Posterior vena cava (tissue), 2 donors: ENCODE results near the gene ME2. TPM values are rescaled to one million over a fixed set of nuclear protein-coding genes. Genes with fewer than 3 reads are reported as not detected.
"Not testable (repeated sequence)": the region's sequence is repeated elsewhere in the genome, so short reads cannot be mapped to it uniquely, and the experiment has no call there.

Source experiments
- DNase-seq: peaks from one replicate; pipeline ENCODE4 v3.0.0-alpha.2; 2020; ENCODE audit warnings: low spot score
- intact Hi-C, 2 donors: fragments of 100-400 bp; cut with DNase I; formaldehyde crosslinking; loops; one replicate each; pipeline versions ENCODE4 v1.14.1 to v1.14.2; 2022 to 2023
- total RNA-seq, 2 donors: library from RNA; stranded (reverse); fragmentation: NEBNext Ultra II Directional; extraction: Animal tissue kit (Norgen Biotek cat#: 25700); gene quantifications; one replicate each; pipeline ENCODE4 v1.2.1, GENCODE V29; 2021
- donor health status: DM: yes; HTN: yes; CAD: no.
- donor health status: DM: yes; HTN: yes; CAD: no.

The ME2 gene
- total RNA-seq, 2 donors from 2014 or later, result 39.9 to 49.6 TPM

DNA sequence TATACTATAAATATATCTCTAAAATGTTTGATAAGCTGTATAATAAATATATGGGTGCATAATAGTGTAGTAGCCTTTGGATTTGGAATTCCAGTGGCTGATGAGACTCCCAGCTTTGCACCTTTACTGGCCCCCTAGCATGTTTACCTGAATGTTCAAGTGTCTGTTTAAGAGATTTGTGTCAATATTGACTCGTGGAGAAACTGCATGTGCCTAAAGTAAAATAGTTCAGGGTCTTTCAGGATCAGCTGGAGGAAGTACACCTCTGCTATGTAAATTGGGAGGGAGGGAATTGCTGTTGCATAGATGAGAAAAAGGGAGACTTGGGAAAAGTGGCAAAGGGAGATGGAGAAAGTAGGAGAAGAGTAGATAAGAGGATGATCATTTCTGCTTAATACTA, 23.9 kb downstream of the ME2 start:
- no peak for DNase-seq
- intact Hi-C loops, result no loop called here

DNA sequence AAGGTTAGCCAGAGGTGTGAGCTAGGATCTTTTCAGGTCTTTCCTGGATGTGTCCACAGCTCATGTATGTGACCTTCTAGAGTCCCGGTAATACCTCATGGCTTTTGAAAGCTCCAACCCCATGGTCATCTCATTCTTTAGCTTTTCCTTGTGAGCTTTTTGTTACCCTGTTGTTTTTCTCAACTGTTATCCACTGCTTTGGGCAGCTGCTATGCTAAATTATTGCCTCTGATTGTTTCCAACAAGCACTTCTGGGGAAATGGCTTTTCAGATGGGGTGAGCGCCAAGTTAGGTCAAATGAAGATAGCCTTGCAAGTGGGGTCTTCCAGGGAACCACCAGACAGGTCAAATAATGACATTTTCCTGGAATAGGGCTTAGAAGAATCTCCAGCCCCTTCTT, 27.9 kb downstream of the ME2 start:
- DNase-seq, result no peak
- intact Hi-C loops, result no loop called here

- DNase-seq, result no peak
- intact Hi-C loops, result no loop called here
These were observed 30.3 kb downstream of the ME2 start for GRCh38 chr18:50909261-50909660.

DNA sequence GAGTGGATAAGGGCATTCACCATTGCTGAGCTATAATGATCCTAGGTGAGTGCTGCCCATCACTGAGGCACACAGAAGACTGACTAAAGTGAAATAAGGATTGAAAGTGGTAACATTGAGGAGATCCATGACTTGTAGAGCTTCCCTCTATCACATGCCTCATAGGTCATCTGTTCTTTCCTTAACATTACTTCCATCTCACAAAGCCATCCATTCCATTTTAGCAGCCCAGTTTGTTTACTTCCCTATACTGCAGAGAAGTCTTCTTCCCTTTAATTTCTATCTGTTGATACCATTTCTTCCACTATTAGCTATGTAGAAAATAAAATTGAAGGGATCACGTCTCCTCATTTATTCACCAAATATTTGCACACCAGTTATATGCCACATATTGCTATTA, 32.1 kb downstream of the ME2 start:
- intact Hi-C loops, result no loop called here
- no peak for DNase-seq

GRCh38 chr18:50917021-50917420, 38.1 kb downstream of the ME2 start:
- DNase-seq, result no peak
- intact Hi-C loops, result no loop called here

DNA sequence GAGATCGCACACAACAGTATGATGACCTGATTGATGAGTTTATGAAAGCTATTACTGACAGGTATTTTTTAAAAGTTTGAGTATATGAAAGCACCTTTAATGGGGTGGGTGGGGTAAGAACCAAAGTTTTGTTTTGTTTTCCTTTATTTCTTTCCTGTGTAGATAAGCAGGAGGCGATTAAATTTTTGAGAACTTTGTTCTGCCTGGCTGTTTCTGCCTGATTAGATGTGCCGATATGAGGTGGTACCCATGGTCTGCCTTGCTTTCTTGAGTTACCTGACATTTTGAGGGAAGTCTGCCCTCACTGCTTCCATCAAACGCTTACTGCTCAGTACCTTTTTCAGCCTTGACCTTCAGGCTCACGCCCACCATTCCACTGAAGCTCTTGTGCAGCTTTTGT, 39.2 kb downstream of the ME2 start:
- no peak for DNase-seq
- intact Hi-C loops, result no loop called here

DNA sequence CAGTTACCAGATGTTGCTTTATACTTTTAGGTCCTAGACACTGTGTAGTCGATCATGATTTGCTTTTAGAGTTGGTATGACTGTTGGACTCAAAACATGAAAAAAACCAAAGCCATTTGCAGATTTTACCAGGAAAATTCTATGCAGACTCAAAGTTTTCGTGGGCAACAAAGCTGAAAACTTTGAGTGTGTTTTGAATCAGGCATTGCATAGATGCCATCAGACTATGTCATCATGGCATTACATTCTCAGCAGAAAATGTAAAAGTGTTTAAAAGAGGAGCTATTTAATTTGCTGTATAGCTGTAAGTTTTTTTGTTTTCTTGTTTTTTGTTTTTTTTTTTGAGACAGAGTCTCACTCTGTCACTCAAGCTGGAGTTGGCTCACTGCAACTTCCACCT, 45.5 kb downstream of the ME2 start:
- intact Hi-C loops, result no loop called here
- DNase-seq, result no peak

DNA sequence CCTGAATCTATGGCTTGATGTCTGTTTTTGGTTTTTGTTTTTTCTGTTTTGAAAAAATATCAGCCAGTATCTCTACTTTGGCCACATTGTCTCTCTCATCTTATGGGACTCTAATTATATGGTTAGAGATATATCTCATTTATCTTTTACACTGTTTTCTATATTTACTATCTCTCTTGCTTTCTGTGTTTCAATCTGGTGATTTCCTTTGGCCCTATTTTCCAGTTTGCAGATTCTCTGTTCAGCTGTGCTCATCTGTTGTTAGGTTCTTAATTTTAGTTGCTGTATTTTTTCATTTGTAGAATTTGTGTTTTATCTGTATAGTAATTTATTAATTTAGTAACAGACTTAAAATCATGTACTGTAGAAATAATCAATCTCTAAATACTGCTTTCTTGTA, 47.6 kb downstream of the ME2 start:
- intact Hi-C loops, result no loop called here
- no peak for DNase-seq

DNA sequence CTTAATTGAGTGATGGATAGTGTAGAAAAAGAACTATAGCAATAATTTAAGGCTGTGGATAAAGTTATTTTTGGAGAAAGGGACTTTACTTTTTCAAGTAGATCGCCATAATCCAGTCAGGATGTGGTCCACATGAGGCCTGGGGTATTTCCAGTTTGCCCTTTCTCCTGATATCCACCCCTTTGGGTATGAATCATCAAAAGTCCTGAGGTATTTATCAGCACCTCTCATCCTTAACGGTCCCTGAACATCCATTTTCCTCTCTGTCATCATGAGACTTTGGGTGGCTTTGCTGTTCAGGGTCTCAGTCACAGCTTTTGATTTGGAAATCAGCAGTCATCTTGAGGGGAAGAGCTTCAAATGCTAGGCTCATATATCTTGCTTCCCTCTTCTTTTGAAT, 49.6 kb downstream of the ME2 start:
- intact Hi-C loops, result no loop called here
- no peak for DNase-seq

DNA sequence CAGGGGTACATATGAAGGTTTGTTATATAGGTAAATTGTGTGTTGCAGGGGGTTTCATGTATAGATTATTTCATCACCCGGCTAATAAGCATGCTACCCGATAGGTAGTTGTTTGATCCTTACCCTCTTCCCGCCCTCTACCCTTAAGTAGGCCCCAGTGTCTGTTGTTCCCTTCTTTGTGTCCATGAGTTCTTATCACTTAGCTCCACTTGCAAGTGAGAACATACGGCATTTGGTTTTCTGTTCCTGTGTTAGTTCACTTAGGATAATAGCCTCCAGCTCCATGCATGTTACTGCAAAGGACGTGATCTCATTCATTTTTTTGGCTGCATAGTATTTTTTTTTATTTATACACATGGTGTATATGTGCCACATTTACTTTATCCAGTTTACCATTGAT, 54.8 kb downstream of the ME2 start:
- DNase-seq, result no peak
- intact Hi-C loops, result no loop called here

GRCh38 chr18:50934545-50935211, 55.8 kb downstream of the ME2 start:
- intact Hi-C loops, result no loop called here
- DNase-seq, result no peak

DNA sequence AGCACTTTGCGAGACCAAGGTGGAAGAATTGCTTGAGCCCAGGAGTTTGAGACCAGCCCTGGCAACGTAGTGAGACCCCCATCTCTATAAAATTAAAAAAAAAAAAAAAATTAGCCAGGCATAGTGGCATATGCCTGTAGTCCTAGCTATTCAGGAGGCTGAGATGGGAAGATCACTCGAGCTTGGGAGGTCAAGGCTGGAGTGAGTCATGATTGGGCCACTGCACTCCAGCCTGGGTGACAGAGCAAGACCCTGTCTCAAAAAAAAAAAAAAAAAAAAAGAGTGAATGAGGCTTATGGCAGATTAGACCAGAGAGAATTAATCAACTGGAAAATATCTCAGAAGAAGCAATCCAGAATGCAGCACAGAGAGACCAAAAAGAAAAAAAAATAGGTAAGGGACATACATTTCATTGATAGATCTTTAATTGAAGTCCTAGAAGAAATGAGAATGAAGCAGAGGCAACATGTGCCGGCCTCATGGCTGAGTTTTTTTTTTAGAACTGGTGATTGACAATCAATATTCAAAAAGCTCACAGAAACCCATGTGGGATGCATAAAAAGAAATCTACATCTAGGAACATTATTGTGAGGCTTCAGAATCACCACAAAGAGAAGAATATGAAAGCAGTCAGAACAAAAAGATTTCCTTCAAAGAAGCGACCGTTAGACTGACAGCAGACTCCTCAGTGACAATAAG, 56.7 kb downstream of the ME2 start:
- DNase-seq, result no peak
- intact Hi-C loops, result no loop called here

DNA sequence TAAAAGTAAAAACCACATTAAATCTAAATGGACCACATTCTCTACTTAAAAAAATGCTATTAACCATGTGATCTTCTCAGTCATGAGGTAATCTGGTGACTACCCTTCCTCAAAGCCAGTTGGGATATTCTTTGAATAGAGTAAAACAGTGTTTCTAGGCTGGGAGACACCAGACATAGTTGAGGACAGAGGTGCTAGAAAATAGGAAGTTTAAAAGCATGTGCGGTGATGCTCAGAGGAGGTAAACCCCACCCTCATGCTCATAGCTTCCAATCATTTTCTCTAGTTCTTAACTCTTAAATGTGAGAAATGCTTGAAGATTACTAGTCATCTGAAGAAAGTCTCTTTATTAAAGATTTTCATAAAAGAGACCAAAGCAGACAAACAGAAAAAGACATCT, 58.3 kb downstream of the ME2 start:
- intact Hi-C loops, result no loop called here
- no peak for DNase-seq

DNA sequence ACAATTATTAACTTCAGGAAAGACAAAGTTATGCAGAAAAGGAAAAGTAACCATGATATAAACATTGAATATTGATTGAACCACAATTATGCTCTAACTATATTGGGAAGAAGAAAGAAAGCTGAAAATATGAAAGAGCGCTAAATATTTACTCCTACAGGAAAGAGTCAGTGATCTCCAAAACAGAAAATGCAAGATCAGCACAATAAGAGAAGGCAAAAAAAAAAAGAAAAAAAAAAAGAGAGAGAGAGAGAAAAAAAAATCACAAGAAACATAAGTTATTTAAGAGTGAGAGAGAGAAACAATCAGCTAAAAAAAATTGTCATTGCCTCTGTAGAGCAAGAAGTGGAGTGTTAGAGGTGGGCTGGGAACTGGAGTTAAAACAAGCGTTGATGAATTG, 60.0 kb downstream of the ME2 start:
- intact Hi-C loops, result no loop called here
- DNase-seq, result no peak

DNA sequence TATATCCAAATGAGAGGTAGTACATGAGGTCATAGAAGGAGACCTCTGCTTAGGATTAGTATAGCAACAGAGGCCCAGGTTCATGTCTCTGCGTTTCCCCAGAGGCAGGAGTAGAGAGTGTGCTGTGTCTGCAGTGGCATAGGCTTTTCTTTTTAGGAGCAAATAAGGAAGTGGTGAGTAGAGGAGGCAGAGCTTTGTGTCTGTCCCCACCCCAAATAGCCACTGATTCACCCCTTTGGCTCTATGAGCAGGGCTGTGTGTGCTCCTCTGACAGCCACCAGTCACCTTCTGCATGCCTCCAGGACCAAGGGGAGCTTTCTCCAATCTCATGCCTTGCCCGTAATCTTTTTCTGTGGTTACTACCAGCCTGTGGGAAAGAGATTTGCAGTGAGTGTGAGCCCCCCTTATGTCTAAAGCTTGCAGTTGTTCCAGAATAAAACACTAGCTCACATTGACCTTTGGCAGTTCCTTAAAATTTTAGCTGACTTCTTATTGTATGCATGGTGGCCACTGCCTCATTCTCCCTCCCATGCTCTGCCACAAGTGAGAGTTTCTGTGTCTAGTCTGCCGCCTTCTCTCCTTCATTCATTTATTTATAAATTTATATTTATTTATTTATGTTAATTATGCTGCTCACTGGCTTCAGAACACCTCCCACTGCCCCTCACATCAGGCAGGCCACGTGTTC, 65.5 kb downstream of the ME2 start:
- DNase-seq, result no peak
- intact Hi-C loops, result no loop called here

GRCh38 chr18:50945918-50946317, 67.0 kb downstream of the ME2 start:
- intact Hi-C loops, DNase-seq: not testable (repeated sequence)

DNA sequence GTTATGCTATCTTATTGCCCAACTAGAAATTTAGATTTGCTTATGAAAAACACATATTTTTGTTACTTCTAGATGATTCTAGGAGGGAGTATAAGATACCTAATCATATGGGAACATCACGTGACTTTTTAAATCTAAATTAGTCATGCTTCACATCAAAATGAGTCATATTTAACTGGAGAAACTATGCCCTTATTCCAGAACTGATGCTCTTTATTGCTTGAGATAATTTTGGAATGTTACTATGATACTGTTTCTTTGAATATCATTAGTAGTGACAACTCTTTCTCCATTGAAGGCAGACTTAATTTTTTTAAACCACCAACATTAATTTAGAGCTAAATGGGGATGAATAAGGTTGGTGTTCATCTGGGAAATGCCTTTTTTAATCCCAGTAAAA, 69.0 kb downstream of the ME2 start:
- intact Hi-C loops, result no loop called here
- no peak for DNase-seq

DNA sequence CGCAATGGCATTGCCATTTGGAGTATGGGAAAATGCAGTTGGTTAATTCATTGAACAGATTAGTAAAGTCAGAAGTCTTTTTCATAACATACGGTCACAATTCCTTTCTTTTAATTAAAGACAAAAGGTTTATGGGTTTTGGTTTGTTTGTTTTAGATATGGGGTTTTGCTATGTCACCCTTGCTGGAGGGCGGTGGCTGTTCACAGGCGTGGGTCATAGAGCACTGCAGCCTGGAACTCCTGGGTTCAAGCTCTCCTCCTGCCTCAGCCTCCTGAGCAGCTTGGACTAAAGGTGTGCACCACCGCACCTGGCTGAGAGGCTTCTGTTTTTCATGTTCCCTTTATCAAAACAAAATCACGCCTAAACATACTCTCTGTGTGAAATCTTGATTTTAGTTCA, 70.3 kb downstream of the ME2 start:
- intact Hi-C loops, result no loop called here
- DNase-seq, result no peak

DNA sequence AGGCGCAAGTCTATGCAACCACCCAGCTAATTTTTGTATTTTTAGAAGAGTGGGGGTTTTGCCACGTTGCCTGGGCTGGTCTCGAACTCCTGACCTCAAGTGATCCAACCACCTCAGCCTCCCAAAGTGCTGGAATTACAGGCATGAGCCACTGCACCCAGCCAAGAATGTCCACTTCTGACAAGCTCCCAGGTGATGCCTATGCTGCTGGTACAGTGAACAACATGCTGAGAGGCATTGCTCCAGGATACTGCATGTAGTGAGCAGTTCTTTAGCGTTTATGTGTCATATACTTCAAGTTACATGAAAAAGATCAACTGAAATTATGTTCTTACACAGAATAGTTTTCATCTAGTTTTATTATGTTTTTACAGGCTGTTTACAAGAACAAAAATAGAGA, 71.7 kb downstream of the ME2 start:
- no peak for DNase-seq
- intact Hi-C loops, result no loop called here

DNA sequence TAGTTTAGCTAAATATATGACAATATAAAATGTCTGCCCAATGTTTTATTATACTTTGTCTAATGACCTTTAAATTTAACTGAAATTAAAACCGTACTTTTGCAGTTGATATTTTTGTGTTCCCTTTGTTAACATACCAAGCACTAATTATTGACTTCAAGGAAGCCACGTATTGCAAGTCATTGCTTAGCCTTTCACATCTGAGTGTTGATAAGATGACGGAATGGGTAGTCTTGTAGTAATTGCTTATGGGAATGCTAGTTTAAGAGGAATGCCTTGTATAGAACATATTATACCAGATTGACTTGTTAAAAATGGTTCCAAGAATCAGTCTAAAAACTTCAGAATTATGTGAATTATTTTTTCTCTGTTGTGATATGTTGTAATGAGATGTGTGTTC, 74.9 kb downstream of the ME2 start:
- no peak for DNase-seq
- intact Hi-C loops, result no loop called here

DNA sequence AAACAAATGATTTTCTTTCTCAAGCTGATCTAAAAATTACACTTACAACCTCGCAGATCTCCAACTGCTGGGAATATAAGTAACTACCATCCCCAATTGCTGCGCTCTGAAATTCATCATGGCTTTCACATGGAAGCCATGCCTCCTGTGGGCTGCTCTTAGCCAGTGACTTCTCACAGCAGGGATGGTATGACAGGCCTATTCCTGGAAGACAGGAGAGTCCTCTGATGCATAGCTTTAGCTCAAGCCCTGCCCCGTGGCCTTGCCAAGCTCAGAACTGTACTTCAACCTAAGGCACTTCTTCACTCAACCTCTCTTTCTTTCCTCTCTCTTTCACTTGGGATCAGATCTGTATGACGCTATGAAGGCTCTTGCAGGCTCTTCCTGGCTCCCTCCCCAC, 76.3 kb downstream of the ME2 start:
- intact Hi-C loops, result no loop called here
- no peak for DNase-seq
